ENCODE measurements around the gene MTERF1.
"Not testable (repeated sequence)": the region's sequence is repeated elsewhere in the genome, so short reads cannot be mapped to it uniquely, and the experiment has no call there.

MTERF1 gene
- total RNA-seq: 7.0 to 18.6 (median 14.8) reads per million in 4 donors

DNA sequence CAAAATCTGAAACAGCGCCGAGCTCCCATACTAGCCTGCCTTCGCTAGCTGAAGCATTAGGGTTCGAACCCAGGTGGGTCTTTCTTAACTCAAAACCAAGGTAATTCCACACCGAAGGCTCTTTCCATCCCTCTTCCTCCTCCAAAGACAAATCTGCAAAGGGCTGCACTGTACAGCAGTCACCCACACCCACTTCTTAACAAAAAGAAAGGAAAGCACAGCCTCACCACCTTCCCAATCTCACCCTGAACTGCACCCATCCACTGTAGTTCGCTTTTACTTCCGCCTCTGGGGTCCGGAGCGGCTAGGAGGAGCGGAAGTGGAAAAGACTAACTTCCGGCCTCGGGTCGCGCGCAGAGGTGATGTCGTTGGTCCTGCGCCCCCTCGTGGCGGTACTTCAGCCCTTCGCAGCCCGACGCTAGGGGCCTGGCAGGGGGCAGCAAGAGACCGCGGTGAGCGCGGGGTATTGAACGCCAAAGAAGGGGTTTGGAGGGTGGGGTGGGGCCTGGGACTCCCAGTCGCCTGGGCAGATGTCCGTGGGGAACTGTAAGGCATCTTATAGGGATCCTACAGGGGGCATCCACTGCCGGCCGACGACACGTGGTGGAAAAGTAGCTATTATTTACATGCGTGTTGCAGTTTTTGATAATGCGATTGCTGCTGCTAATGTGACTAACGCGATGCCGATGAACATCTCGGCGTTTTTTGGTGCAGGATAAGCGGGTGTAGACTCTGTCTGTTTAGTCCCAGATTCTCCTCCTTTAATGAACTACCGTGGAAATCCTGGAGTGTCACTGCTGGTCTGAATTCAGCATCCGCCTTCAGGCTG, at the start of gene MTERF1:
MTERF1 (minus strand) TSS at position 290 of the 829 bp plus-strand sequence. CDS start 619 bp downstream, outside the sequence.
- peak; percentile 81 to 93 (median 89) for DNase-seq

GRCh38 chr7:91929463-91929862, 49.0 kb upstream of the MTERF1 start:
- DNase-seq: peak in 1 of 5 donors; percentile 17

DNA sequence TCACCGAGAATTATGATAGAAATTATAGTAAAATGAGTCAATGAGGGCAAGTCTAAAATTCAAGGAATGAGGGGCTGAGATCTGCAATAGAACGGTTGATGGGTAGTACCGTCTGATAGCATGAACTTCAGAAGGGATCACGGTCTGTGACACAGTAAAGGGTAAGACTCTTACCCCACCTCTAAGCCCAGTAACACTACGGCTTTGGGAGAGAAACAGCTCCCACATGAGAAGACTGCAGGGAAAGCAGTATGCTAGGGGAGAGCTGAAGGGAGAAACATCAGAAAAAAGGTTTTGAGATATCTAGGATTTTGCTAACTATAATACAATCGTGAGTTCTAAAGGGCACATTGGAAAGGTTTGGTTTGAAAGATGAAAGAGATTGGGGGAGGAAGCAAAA, 47.4 kb upstream of the MTERF1 start:
- no peak for DNase-seq

DNA sequence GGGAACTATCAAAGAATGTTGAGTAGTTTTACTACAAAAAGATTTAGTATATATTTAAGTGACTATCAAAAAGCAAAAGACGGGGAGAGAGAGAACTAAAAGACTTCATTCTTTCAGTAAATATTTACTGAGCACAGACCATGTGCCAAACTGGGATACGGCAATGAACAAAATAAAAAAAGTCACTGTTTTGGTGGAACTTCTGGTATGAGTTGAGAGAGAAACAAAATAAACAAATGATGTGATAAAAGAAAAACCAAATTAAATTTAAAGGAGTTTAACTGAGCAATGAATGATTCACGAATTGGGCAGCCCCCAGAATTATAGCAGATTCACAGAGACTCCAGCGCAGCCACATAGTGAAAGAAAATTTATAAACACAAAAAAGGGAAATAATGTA, 42.4 kb upstream of the MTERF1 start:
- no peak for DNase-seq

- DNase-seq: no peak
Measured at GRCh38 chr7:91918356-91918755, 37.9 kb upstream of the MTERF1 start.

DNA sequence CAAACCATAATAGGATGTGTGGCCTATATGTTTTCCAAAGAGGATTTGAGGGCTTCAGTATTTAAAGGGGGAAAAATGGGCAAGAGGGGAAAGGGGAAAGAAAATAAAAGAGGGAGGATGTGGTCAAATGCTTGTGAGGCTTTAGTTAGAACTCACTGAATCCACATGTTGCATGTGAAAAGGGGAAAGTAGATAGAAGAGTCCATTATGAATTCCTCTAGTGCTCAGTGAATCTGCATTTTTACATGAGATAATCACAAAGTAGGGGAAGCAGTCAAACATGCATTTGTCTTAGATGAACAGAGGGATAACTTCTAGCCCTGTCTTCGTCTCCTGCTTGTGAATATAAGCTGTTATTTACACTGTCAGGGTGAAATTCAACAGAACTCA, 35.5 kb upstream of the MTERF1 start:
- DNase-seq: no peak

GRCh38 chr7:91915401-91916050, 35.0 kb upstream of the MTERF1 start:
- DNase-seq: no peak

DNA sequence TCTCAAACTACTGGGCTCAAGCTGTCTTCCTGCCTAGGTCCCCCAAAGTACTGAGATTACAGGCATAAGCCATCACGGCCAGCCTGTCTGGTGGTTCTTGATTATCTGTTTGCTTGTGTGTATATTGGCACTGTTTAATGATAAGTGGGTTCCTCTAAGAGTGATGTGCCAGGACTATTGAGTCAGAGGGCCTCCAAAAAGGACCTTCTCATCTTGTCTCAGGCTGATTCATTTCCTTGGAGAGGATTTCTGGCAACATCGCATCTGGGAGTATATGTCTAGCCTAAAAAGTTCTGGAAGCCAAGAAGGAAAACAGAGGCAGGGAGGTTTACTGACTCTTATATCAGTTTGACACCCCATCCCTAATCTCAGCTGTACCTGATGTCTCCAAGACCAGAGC, 33.1 kb upstream of the MTERF1 start:
- no peak for DNase-seq

GRCh38 chr7:91912494-91912893, 32.0 kb upstream of the MTERF1 start:
- DNase-seq: no peak

- DNase-seq: no peak
Measured at GRCh38 chr7:91911121-91911520, 30.6 kb upstream of the MTERF1 start.

DNA sequence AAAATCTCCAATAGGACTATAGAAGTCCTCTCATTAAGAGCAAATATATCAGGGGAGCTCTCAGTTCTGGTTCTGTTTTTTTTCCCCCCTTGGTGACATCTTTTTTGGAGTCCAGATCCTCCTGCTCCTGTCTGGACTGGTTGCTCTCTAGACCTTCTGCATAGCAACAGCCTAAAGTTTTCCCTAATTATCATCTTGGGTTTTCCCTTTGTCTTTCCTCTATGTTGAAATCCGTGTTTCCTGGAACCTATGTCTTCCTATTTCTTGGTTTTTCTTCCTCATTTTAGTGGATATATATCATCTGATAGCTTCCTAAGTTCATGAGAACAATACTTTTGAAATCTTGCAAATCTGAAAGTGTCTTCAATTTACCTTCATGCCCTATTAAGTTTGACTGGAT, 29.7 kb upstream of the MTERF1 start:
- no peak for DNase-seq

- DNase-seq: no peak
Measured at GRCh38 chr7:91899563-91899962, 19.1 kb upstream of the MTERF1 start.

GRCh38 chr7:91898240-91898992, 17.9 kb upstream of the MTERF1 start:
- DNase-seq: no peak

GRCh38 chr7:91894781-91895480, 14.4 kb upstream of the MTERF1 start:
- DNase-seq: no peak

GRCh38 chr7:91893699-91894098, 13.2 kb upstream of the MTERF1 start:
- not testable (repeated sequence) for DNase-seq

DNA sequence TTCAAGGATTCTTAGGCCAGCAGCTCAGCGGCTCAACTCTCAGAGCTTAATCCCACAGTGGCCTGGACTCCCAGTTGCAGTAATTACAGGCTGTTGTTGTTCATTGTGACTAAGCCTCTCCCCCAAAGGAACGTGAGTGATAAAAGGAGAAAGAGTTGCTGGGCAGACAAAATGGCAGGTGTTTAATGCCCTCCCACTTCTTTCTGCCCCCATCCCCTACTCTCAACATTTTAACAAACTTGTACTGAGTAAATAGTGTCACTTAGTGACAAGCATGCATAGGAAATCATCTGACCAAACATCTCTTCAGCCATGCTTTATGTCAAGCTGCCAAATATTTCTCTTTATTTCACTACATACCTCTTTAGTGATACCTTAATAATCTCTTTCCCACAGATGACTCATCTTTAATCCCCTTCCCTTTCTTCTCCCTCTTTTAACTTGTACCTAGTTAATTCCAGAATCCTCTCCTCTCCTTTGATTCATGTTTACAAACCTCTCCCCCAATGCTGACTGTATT, 12.4 kb upstream of the MTERF1 start:
- DNase-seq: no peak

- no peak for DNase-seq
Measured at GRCh38 chr7:91892099-91892705, 11.7 kb upstream of the MTERF1 start.

- not testable (repeated sequence) for DNase-seq
Measured at GRCh38 chr7:91888271-91889175, 8.0 kb upstream of the MTERF1 start.

GRCh38 chr7:91887336-91888213, 7.1 kb upstream of the MTERF1 start:
- not testable (repeated sequence) for DNase-seq

All from T-helper 1 cell (primary cell).